HG03025 (cell line): ENCODE data around the gene NWD2.

ENCODE experiments used
- ATAC-seq: cut with Tn5 transposase; IDR thresholded peaks from one replicate; pipeline ENCODE4 v1.9.1; 2021; ENCODE audit warnings: mild to moderate bottlenecking, moderate library complexity; ENCODE audit not compliant: unreplicated experiment, low FRiP score

The NWD2 gene

DNA sequence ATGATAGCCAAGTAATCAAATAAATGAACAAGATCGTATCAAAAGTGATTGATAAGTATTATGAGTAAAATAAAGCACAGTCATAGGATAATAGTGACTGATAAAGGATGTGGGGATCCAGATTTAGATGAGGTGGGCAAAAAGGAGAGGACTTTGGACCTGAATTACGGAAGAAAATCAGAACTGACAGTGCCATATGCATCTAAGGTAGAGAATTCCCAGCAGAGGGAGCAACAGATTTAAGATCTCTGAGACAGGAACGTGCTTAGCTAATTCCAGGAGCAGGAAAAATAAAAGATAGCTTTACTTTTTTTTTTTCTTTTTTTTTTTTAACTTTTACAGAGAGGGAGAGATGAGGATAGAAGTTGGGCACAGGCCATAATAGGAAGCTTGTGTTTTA lies 189.9 kb downstream of the NWD2 start:
- no peak for ATAC-seq

DNA sequence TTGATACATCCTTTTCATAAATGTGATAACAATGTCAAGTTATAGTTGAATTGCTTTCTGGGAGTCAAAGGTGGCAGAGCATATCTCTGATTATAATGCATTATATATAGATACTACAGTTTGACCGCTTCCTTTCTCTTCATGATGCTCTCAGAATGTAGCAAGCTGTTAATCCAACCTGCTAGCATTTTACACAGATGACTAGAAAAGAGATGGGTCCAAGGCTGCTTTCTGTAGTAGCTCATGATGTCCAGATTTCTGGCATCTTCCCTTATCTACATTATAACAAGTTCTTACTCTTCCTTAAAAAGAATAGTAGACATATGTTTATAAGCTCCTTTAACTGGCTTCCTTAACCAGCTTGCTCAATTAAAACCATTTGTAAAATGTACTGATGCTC lies 192.0 kb downstream of the NWD2 start:
- ATAC-seq, result no peak

DNA sequence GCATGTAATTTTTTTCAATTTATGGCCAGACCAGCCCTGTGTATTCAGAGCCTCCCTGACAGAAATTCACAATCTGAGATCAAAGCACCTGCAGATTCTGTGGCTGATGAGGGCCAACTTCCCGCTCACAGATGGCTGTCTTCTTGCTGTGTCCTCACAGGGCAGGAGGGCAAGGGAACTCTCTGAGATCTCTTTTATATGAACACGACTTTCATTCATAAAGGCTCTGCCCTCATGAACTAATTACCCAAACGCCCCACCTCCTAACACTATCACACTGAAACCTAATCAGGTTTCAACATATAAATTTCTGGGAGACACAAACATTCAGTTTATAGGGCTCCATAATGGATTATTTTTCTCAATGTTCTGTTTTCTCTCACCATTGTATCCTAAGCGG lies 192.6 kb downstream of the NWD2 start:
- no peak for ATAC-seq

DNA sequence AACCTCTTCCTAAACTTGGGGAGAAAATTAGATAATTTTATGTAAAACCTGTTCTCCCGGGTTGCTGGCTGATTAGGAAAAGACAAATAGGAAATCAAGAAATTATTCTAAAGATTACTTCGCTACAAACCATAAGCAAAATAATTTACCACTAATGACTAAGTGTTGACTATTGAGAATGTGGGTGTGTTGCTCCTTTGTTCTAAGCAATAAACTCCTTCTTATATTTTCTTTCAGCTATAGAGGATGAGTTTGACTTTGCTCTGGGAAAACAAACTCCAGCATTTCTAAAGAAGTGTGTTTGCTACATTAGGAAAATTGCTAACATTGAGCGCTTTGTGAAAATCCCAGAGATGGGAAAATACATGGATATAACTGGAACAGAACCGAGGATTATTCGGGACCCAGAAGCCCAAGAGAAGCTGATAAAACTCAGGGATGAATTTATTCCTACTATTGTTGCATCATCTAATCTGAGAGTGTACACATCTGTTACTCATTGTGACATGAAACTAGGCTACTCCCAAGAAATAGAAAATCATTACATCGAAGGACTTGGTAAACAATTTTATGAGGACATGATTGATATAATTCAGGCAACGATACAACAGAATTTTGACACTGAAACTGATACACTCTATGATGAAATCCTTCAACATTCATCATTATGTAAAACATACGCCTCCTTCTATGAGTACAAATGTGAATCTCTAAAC lies 194.2 kb downstream of the NWD2 start:
- ATAC-seq, result no peak

DNA sequence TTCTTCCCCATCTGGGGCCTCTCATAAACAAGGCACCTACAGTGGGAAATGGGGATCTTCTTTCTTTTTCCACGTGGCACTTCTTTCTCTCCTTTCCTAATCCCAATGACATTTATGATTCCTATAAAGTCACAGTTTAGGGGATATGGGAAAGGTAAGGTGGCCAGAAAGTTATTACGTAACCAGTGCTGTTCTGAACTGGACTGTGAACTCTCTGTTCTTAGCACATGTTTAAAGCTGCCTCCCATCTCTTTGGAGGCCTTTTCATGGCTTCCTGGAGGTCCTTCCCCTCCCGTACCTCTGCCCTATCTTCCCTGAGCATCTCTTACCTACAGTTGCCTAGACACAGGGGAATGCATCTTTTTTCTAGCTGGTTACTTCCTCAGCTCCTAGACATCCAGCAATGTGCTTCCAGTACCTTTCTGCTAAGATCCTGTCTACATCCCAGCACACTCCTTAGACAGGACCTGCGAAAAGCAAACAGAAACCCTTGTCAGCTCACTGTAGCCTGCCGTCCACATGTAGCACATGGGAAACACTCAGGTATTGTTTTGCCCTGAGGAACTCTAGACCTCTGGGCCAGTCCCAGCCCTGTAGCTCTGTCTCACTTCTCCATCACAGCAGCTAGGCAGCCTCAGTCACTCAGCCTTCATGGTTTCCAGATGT lies 195.4 kb downstream of the NWD2 start:
- ATAC-seq, result no peak

DNA sequence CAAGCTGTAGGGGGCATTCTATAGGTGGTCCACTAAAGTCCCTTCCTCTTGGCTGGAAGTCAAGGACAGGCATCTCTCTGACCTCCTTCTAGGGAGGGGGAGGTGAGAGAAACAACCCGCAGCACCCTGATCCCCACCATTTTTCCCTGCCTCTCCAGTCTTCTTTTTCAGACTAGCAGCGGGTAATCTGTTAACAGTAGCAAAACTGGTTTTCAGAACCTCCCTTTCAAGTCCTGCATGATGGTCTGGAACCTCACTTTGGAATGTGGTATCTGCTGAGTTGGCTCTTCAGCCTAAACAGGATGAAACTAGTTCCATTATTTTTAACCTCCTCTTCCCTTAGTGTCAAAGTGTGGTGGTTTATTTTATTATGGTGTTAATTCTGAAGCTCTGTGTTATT lies 196.0 kb downstream of the NWD2 start:
- ATAC-seq, result no peak

DNA sequence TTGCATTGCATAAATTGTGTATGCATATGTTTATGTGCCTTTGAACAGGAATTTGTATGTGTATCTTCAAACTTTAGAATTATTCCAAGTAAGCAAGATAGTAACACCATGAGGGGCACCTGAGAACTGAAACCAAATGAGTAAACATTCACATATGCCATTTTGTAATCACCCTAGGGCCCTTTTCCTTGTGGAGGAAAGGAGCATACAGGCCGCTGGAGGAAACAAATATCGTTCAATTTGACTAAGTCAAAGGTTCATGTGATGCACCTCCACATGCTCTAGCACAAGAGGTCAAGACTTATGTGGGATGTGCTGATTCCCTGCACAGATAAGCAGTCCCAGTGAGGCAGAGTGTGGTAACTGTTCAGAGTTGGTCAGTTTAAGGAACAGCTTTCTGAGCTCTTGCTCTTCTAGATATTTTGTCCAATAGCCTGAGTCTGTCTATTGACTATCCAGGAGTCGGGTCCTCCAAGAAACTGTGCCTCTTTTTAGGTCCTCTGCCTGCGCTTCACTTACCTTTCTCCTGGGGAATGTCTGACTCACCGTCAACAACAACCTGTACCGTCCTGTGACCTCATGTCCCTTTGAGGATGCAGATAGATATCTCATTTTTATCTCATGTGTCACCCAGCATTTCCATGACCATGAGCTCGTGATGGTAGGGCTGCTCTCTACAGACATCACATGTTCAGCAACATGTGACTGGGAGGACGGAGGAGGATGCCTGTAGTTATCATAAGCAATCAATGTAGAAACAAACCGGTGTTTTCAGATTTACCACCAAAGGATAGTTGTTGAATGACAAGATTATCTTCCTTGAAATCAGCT lies 196.9 kb downstream of the NWD2 start:
- ATAC-seq, result no peak

DNA sequence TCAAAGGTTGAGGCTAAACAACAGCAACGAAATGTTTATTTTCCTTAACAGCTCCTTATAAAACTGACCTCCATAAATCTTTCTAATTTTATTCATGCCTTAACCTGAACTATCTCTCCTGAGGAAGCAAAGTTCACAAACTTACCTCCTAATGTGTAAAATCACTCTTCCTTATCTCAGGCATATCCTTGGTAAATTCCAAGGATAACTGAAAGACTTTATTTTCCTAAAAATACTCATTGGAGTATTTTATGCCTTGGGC lies 197.4 kb downstream of the NWD2 start:
- ATAC-seq, result no peak

DNA sequence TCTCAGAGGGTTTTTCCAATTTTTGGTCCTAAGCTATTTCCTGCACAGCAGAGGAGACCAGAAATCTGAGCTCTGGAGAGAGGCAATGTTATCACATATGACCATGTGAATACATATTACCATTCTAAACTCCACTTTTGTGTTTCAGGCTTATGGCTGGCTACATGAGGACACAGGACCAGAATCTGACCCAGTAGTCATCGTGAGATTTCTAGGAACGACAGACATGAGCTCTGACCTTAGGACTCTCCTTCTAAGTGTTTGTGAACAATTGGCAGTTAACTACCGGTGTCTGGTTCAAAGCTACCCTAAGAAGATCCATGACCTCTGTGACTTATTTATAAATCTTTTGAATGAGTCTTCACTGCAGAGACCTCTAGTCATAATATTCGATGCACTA lies 198.6 kb downstream of the NWD2 start:
- ATAC-seq, result no peak

DNA sequence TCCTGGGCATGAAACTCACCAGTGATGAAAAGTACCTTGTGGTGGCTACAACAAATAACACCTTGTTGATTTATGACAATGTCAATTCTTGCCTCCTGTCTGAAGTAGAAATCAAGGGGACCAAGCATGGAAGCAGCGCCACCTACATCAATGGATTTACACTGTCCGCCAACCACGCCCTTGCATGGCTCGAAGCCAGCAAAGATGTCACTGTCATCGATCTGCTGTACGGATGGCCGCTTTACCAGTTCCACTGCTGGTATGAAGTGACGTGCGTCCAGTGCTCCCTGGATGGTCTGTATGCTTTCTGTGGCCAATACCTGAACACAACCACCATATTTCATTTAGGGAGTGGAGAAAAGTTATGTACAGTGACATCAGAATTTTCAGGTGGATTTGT lies 200.5 kb downstream of the NWD2 start:
- no peak for ATAC-seq

DNA sequence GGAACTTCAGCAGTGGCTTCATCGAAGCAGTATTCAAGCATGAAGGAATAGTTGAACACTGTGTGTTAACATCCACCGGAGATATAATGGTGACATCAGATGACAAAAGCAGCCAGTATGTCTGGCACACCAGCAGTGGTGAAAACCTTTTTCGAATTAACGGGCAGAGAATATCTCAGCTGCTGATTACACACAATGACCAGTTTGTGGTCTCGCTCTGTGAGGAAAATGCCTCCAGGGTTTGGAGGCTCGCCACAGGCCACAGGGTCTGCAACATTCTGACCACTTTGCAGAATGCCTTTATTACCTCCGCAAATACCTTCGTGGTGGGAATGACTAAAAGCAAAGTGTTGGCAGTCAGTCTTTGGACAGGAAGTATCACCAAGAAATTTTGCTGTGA lies 201.5 kb downstream of the NWD2 start:
- no peak for ATAC-seq

DNA sequence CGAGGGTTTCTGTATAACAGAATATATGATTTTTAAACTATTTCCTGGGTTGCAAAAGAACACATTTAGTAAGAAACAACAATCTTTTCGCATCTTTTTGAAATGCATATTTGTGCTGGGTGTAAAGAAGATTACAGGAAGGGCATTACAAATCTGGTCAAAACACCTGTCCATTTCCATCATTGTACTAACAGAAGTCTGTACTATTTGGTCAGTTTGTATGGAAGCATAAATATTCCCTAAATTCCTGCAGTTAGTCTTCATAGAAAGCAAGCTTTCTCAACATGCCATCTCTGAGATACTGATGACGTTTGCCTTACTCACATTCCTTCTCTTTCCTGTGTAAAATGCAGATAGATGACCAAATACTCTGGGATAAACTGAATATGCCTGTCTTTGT lies 203.3 kb downstream of the NWD2 start:
- no peak for ATAC-seq

DNA sequence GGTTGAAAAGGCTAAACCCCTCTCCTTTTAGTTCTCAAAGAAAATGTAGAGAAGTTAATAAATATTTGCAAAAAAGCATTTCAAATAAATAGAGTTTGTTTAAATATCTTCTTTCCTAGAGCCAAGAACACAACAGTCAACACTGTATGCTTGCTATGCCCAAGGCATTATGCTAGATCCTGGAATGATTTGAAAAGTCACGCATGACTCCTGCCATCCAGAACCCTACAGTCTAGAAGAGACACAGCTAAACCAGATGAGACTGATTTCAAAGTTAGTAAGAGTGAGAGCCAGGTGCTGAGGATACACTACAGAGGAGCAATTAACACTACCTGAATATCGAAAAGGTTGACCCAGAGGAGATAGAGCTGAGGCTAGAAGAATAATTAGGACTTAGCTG lies 205.8 kb downstream of the NWD2 start:
- ATAC-seq, result no peak

DNA sequence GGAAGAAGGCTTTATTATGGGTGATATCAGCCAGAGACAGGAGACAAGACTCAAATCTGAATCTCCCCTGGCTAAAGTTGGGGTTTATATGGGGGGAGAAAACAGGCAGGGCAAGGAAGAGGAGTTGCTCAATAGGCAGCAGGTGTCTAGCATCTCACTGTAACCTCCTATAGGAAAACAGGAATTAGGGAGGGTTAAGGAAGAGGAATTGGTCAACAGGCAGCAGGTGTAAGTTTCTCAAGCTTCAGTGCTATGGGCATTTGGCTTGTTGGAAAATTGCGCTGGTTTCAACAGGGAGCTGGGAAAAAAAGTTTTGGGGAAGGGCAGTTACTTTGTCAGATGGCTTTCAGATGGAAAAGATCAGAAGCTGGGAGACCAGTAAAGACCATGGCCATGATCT lies 206.4 kb downstream of the NWD2 start:
- no peak for ATAC-seq

DNA sequence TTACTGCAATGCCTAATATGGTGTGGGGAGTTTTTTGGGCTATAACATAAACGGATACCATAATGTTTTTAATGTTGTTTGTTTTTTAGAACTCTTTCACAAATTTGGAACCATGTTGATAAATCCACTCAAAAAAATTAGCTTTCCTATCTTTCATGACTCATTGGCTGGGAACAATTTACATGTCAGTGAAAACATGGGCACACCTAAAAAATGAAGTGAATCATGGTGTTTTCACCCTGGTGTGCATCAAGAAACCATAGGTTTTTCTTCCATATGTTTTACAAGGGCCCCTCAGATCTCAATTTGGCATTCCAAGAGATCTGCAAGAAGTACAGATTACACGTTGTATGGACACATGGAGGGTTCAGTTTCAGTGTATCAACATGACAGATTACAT lies 207.1 kb downstream of the NWD2 start:
- ATAC-seq, result no peak

DNA sequence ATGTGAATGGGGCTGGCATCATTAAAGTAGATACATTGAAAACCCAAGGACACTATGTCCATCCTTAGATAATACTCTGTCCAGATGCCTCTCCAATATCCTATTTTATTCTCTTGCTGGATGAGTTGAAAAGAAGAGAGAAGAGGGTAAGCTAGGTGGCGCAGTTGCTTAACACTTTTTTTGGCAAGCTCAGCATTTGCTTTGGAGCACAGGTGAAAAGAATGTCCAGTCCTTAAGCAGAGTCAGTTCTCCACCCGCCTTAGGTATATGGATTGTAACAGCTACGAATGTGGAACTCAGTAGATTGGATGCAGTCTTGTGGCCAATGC lies 208.4 kb downstream of the NWD2 start:
- ATAC-seq, result no peak

DNA sequence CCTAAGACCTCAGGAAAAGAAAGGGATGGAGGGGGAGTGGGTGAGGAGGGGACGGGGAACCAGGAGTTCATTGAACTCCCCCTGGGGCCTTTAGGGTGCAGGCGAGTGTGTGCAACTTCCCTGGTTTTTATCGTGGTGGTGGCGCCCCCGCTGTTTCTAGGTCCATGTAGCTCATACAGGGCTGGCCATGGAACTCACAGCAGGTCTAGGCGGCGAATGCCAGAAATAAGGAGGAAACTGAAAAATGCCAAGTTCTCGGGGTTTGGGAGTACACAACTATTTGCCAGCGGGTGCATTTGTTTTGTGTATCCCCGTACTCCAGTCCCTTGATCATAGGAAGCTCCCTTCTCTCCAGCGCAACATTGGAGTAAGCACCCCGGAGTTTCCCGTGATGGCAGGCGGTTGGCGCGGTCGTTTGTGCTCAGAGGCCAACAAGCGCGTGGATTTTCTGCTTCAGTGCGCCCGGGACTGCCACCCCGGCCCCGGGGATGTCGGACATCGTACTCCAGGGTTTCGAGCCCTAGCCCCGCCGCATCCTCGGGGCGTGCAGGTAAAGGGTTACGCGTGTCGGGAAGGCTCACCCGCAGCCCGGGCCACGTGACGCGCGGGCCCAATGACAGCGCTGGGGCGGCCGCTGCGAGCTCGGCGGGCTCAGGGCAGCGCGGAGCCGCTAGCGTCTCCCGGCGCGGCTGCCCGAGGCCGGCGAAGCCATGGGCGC lies 208.9 kb downstream of the NWD2 start:
- ATAC-seq, result peak; percentile 59

DNA sequence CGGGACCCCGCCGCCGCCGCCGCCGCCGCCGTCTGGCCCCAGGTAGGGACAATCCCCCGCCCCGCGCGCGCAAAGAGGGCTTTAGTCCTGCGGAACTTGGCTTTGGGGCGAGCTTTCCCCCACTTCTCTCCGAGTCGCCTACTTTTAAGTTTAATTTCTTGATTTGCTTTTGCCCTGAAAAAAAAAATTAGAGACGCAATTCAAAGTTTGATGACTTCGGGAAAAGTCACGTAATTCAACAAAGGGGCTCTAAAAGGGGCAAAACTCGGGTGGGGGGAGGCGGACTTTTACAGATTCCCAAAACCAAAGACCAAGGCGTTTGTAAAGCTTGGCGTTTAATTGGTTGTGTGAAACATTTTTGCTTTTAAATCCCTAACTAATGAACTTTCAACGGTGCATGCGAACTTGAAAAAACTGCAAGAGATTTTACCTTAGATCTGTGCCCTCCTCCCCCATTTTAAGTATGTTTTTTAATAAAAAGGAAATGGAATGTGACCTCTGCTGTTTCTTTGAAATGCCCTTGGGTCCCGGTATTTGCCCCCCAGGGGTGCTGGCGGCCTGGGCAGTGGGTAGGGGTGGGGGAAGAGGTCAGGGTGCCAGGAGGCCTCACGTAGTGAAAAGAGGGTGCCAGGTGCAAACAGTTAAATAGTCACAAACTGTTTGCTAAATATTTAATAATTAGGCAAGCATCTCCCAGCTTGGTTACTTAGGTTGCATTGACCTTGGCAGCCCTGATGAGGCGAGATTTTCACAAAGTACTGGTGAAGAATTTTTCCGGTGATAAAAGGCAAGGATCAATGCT lies 209.7 kb downstream of the NWD2 start:
- no peak for ATAC-seq

DNA sequence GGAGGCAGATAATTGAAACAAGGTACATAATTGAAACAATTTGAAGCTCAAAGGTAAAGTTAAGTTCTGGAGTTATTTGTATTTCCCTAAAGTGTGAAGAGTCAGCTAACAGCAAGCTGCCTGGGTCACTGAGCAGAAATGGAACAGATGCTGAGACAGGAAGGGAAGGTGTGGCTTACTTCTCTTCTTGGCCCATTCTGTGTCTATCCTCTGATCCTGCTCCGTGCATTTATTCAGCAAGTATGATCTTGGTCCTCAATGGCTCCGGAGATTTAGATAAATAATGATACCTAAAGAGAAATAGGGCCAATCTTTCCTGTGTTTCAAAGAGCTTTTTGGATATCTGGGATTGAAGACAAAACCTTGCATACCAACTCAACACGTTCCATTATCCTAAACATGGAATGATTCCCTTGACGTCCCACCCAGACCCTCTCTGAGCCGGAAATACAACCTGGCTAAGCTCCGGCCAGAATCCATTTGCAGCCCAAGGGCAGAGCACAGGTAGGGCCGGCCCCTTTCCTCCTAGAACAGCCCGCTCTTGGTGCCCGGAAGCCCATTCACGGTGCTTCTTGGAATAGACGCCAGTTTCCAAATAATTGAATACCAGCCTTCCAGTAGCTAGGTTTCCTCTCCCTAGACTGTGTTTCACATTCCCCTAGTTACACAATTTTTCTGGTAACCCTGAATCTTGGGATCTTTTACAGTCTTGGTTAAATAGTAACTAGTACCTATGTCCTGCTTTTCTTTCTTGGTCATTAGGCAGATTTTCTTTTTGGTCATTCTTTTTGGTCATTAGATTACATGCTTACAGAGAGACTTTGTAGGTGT lies 211.0 kb downstream of the NWD2 start:
- no peak for ATAC-seq

DNA sequence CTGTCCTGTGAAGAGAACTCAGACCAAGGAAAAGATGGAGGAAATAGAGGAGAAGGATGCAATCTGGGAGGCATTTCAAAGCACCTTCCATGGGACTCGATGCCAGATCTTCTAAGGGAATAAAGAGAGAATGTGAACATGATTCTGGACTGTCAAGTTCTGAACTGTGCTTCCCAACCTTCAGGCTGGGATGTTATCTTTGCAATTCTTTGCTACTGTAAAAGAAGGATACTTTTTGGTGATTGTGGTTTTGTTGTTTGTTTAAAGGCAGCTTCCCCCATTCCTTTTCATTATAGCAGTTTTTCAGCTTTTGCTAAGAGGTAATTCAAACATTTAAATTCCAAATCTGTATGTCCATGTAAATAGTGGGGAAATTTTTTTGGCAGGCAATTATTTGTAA lies 217.3 kb downstream of the NWD2 start:
- ATAC-seq, result no peak
